ENCODE measurements around the gene GCN1. TPM values are rescaled to one million over a fixed set of nuclear protein-coding genes. Genes with fewer than 3 reads are reported as not detected.

GCN1 gene
- total RNA-seq, 2 experiments from 2014 or later: 126 to 151 TPM

- peaks cover 22% of the 10 kb centered on the region for H3K36me3 Mint-ChIP-seq
- no peaks in the 10 kb centered on the region for H3K9me3 Mint-ChIP-seq (ENCODE audit: low read depth)
- H3K27me3 Mint-ChIP-seq: no peaks in the 10 kb centered on the region
- H3K4me1 Mint-ChIP-seq: peaks cover 28% of the 10 kb centered on the region
- no peak overlapping the region for H3K4me3 Mint-ChIP-seq
- ATAC-seq (peak; percentile 4), DNase-seq (no peak)
- peak overlapping the region; percentile 81 for H3K27ac Mint-ChIP-seq
- CTCF ChIA-PET: interaction anchor here (1.0 to 2.6 kb wide), 2 partner anchors 14 to 15 kb away, joined by 3 to 8 read pairs; partner anchors contain the start of gene RAB35
These were observed 92.1 kb downstream of the GCN1 start for GRCh38 chr12:120102189-120103043.

GRCh38 chr12:120101617-120102016 lies 92.9 kb downstream of the GCN1 start:
- H3K9me3 Mint-ChIP-seq (ENCODE audit: low read depth): no peaks in the 10 kb centered on the region
- H3K4me1 Mint-ChIP-seq: peaks cover 28% of the 10 kb centered on the region
- no peaks in the 10 kb centered on the region for H3K27me3 Mint-ChIP-seq
- peak overlapping the region; percentile 58 for H3K4me3 Mint-ChIP-seq
- DNase-seq (no peak), ATAC-seq (peak; percentile 28)
- peak overlapping the region; percentile 81 for H3K27ac Mint-ChIP-seq
- CTCF ChIA-PET: interaction anchor here (1.4 to 2.6 kb wide), 2 partner anchors 14 to 15 kb away, joined by 7 to 8 read pairs; partner anchors contain the start of gene RAB35
- peaks cover 28% of the 10 kb centered on the region for H3K36me3 Mint-ChIP-seq

GRCh38 chr12:120101182-120101581 lies 93.3 kb downstream of the GCN1 start:
- peak overlapping the region; percentile 81 for H3K27ac Mint-ChIP-seq
- peaks cover 29% of the 10 kb centered on the region for H3K36me3 Mint-ChIP-seq
- CTCF ChIA-PET: interaction anchor here (0.8 to 2.6 kb wide), 4 partner anchors 9 to 111 kb away, joined by 3 to 8 read pairs (median 7); partner anchors contain the start of gene RAB35
- DNase-seq: peak; percentile 69
- no peaks in the 10 kb centered on the region for H3K9me3 Mint-ChIP-seq (ENCODE audit: low read depth)
- peak; percentile 65 for ATAC-seq
- H3K27me3 Mint-ChIP-seq: no peaks in the 10 kb centered on the region
- H3K4me1 Mint-ChIP-seq: peaks cover 27% of the 10 kb centered on the region
- peak overlapping the region; percentile 58 for H3K4me3 Mint-ChIP-seq

- H3K4me3 Mint-ChIP-seq: no peak overlapping the region
- H3K36me3 Mint-ChIP-seq: peaks cover 26% of the 10 kb centered on the region
- peak overlapping the region; percentile 81 for H3K27ac Mint-ChIP-seq
- no peaks in the 10 kb centered on the region for H3K9me3 Mint-ChIP-seq (ENCODE audit: low read depth)
- DNase-seq (no peak), ATAC-seq (no peak)
- H3K27me3 Mint-ChIP-seq: no peaks in the 10 kb centered on the region
- CTCF ChIA-PET: interaction anchor here (0.8 to 2.6 kb wide), 4 partner anchors 10 to 110 kb away, joined by 3 to 8 read pairs (median 7); partner anchors contain the start of gene RAB35
- H3K4me1 Mint-ChIP-seq: peaks cover 28% of the 10 kb centered on the region
These were observed 93.9 kb downstream of the GCN1 start for GRCh38 chr12:120100630-120101029.

- H3K9me3 Mint-ChIP-seq (ENCODE audit: low read depth): no peaks in the 10 kb centered on the region
- peaks cover 22% of the 10 kb centered on the region for H3K36me3 Mint-ChIP-seq
- CTCF ChIA-PET: interaction anchor here (1.6 to 2.6 kb wide), 2 partner anchors 11 to 16 kb away, joined by 7 to 8 read pairs; partner anchors contain the start of gene RAB35
- H3K4me1 Mint-ChIP-seq: peaks cover 30% of the 10 kb centered on the region
- no peak overlapping the region for H3K4me3 Mint-ChIP-seq
- no peak overlapping the region for H3K27ac Mint-ChIP-seq
- no peaks in the 10 kb centered on the region for H3K27me3 Mint-ChIP-seq
- ATAC-seq: no peak
- no peak for DNase-seq
These were observed 94.8 kb downstream of the GCN1 start for GRCh38 chr12:120099738-120100137.

- CTCF ChIA-PET: no interaction called here
- peaks cover 36% of the 10 kb centered on the region for H3K4me1 Mint-ChIP-seq
- no peaks in the 10 kb centered on the region for H3K9me3 Mint-ChIP-seq (ENCODE audit: low read depth)
- no peak for ATAC-seq
- no peak overlapping the region for H3K4me3 Mint-ChIP-seq
- H3K27ac Mint-ChIP-seq: no peak overlapping the region
- no peak for DNase-seq
- no peaks in the 10 kb centered on the region for H3K27me3 Mint-ChIP-seq
- peaks cover 22% of the 10 kb centered on the region for H3K36me3 Mint-ChIP-seq
These were observed 95.6 kb downstream of the GCN1 start for GRCh38 chr12:120098756-120099470.

GRCh38 chr12:120096671-120097202 lies 97.8 kb downstream of the GCN1 start:
- CTCF ChIA-PET: interaction anchor here (1.0 to 1.5 kb wide), 2 partner anchors 10 to 206 kb away, joined by 3 to 8 read pairs; partner anchors contain the start of gene SIRT4
- Mint-ChIP-seq H3K27me3 (no peaks in the 10 kb centered on the region), H3K4me1 (peaks cover 30% of the 10 kb centered on the region), H3K27ac (no peak overlapping the region), H3K4me3 (no peak overlapping the region), H3K9me3 (ENCODE audit: low read depth) (no peaks in the 10 kb centered on the region), H3K36me3 (peaks cover 22% of the 10 kb centered on the region)
- DNase-seq: no peak
- no peak for ATAC-seq

- H3K4me1 Mint-ChIP-seq: peaks cover 21% of the 10 kb centered on the region
- no peaks in the 10 kb centered on the region for H3K27me3 Mint-ChIP-seq
- no peaks in the 10 kb centered on the region for H3K9me3 Mint-ChIP-seq (ENCODE audit: low read depth)
- DNase-seq (no peak), ATAC-seq (no peak)
- H3K4me3 Mint-ChIP-seq: no peak overlapping the region
- CTCF ChIA-PET: interaction anchor here (1.0 kb wide), 1 partner anchor 207 kb away, joined by 3 read pairs; the partner anchor contains the start of gene SIRT4
- no peak overlapping the region for H3K27ac Mint-ChIP-seq
- peaks cover 23% of the 10 kb centered on the region for H3K36me3 Mint-ChIP-seq
These were observed 98.8 kb downstream of the GCN1 start for GRCh38 chr12:120095736-120096135.

- H3K4me1 Mint-ChIP-seq: peaks cover 17% of the 10 kb centered on the region
- H3K27me3 Mint-ChIP-seq: no peaks in the 10 kb centered on the region
- H3K27ac Mint-ChIP-seq: no peak overlapping the region
- H3K9me3 Mint-ChIP-seq (ENCODE audit: low read depth): no peaks in the 10 kb centered on the region
- no peak for ATAC-seq
- H3K36me3 Mint-ChIP-seq: peaks cover 21% of the 10 kb centered on the region
- DNase-seq: no peak
- no peak overlapping the region for H3K4me3 Mint-ChIP-seq
- CTCF ChIA-PET: no interaction called here
These were observed 99.2 kb downstream of the GCN1 start for GRCh38 chr12:120095331-120095730.

- Mint-ChIP-seq H3K4me3 (no peak overlapping the region), H3K27me3 (no peaks in the 10 kb centered on the region), H3K36me3 (peaks cover 21% of the 10 kb centered on the region), H3K27ac (peak overlapping the region; percentile 11), H3K9me3 (ENCODE audit: low read depth) (no peaks in the 10 kb centered on the region), H3K4me1 (peaks cover 13% of the 10 kb centered on the region)
- ATAC-seq (no peak), DNase-seq (no peak)
- CTCF ChIA-PET: interaction anchor here (1.0 to 1.6 kb wide), 2 partner anchors 16 to 21 kb away, joined by 4 to 5 read pairs; partner anchors contain the start of gene RAB35
These were observed 100.0 kb downstream of the GCN1 start for GRCh38 chr12:120094485-120094884.

GRCh38 chr12:120093592-120094355 lies 100.7 kb downstream of the GCN1 start:
- CTCF ChIA-PET: interaction anchor here (0.6 to 1.6 kb wide), 3 partner anchors 17 to 23 kb away, joined by 3 to 5 read pairs (median 4); partner anchors contain the start of gene RAB35

GRCh38 chr12:120093336-120093591 lies 101.3 kb downstream of the GCN1 start:
- peaks cover 18% of the 10 kb centered on the region for H3K4me1 Mint-ChIP-seq
- H3K27me3 Mint-ChIP-seq: no peaks in the 10 kb centered on the region
- H3K4me3 Mint-ChIP-seq: no peak overlapping the region
- no peaks in the 10 kb centered on the region for H3K9me3 Mint-ChIP-seq (ENCODE audit: low read depth)
- CTCF ChIA-PET: interaction anchor here (0.6 to 1.6 kb wide), 2 partner anchors 23 kb away, joined by 3 to 4 read pairs; partner anchors contain the start of gene RAB35
- ATAC-seq: peak; percentile 11
- H3K36me3 Mint-ChIP-seq: peaks cover 23% of the 10 kb centered on the region
- H3K27ac Mint-ChIP-seq: no peak overlapping the region
- DNase-seq: no peak

More at GRCh38 chr12:120093592-120094355, 100.7 kb downstream of the GCN1 start:
- Mint-ChIP-seq H3K4me3 (no peak overlapping the region), H3K9me3 (ENCODE audit: low read depth) (no peaks in the 10 kb centered on the region), H3K36me3 (peaks cover 25% of the 10 kb centered on the region), H3K27me3 (no peaks in the 10 kb centered on the region), H3K27ac (peak overlapping the region; percentile 65), H3K4me1 (peaks cover 17% of the 10 kb centered on the region)
- ATAC-seq (peak; percentile 52), DNase-seq (no peak)
